Effector memory CD8-positive, alpha-beta T cell (primary cell): ENCODE data around the gene TOP2A.

Experiments used
- ATAC-seq: fragments of 150-1000 bp; cut with Tn5 transposase; replicated peaks from 2 replicates; pipeline ENCODE4 v1.10.0; 2021; ENCODE audit warnings: mild to moderate bottlenecking, moderate library complexity
- DNase-seq, 3 experiments: peaks; one replicate each; pipeline ENCODE4 v3.0.0; 2021
- H3K27ac Mint-ChIP-seq, 2 donors: one replicate each; pipeline ENCODE4 v1.8.0; 2022; ENCODE audit warnings: mild to moderate bottlenecking in 2 of 2, mixed read lengths in 2 of 2, moderate library complexity in 2 of 2
- H3K27me3 Mint-ChIP-seq, 2 donors: one replicate each; pipeline ENCODE4 v1.8.0; 2022; ENCODE audit warnings: mixed read lengths in 2 of 2
- H3K36me3 Mint-ChIP-seq: one replicate; pipeline ENCODE4 v1.8.0; 2022; ENCODE audit warnings: mild to moderate bottlenecking, moderate library complexity, mixed read lengths; ENCODE audit not compliant: insufficient read depth
- H3K4me1 Mint-ChIP-seq, 2 donors: one replicate each; pipeline ENCODE4 v1.8.0; 2022; ENCODE audit warnings: low read depth in 2 of 2, mixed read lengths in 2 of 2
- H3K4me3 Mint-ChIP-seq, 2 donors: one replicate each; pipeline ENCODE4 v1.8.0; 2022; ENCODE audit warnings: mild to moderate bottlenecking in 2 of 2, mixed read lengths in 2 of 2, moderate library complexity in 2 of 2
- H3K9me3 Mint-ChIP-seq, 2 donors: one replicate each; pipeline ENCODE4 v1.8.0; 2022; ENCODE audit warnings: mixed read lengths in 2 of 2

The TOP2A gene

DNA sequence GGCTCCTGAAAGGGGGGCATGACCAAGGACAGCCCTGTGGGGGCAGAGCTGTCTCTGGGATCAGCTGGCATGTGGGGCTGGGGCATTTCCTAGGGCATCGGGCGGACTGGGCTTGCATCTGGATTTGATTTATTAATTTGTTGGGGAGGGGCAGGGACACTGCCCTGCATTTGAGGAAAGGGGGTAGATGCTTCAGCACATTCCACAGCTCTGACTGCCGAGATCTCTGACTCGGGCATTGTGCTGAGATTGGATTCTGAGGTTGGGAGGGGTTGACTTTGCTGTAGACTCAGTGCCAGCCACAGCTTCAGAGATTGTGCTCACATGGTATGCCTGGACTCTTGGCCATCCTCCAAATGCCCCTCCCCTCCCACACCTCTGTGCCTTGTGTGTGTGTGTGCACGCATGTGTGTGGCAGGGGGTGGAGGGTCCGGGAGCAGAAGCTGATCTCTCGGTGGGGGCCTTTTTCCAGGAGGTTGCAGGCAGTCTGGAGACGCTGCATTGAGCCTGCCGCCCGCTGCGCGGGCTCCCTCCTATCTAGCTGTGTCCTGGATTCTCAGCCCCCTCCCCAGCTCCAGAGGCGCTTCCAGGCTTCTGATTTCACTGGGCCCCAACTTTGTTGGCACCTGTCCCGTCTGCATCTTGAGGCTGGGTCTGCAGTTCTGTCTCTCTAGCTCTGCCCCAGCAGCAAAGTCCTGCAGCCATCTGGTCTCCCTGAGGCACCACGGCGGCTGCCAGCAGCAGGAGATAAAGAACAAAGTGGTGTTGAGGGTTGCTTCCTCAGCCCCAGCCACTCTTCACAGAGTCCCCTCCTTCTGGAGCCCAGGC, 40.5 kb upstream of the TOP2A start:
- H3K36me3 Mint-ChIP-seq: peaks cover 9% of the 10 kb centered on the region
- ATAC-seq (no peak), DNase-seq (no peak)
- no peaks in the 10 kb centered on the region for H3K27me3 Mint-ChIP-seq
- no peaks in the 10 kb centered on the region for H3K9me3 Mint-ChIP-seq
- H3K27ac Mint-ChIP-seq: no peak overlapping the region
- H3K4me3 Mint-ChIP-seq: no peak overlapping the region
- peaks cover 0 to 2% of the 10 kb centered on the region in 2 donors for H3K4me1 Mint-ChIP-seq

DNA sequence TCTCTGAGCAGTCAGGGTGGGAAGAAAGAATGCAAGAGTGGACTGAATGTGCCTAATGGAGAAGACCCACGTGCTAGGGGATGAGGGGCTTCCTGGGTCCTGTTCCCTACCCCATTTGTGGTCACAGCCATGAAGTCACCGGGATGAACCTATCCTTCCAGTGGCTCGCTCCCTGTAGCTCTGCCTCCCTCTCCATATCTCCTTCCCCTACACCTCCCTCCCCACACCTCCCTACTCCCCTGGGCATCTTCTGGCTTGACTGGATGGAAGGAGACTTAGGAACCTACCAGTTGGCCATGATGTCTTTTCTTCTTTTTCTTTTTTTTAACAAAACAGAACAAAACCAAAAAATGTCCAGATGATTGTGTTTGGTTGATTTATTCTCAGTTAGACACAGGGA, 39.7 kb upstream of the TOP2A start:
- H3K4me3 Mint-ChIP-seq: no peak overlapping the region
- no peaks in the 10 kb centered on the region for H3K9me3 Mint-ChIP-seq
- H3K4me1 Mint-ChIP-seq: peaks cover 0 to 2% of the 10 kb centered on the region in 2 donors
- H3K27ac Mint-ChIP-seq: no peak overlapping the region
- peaks cover 9% of the 10 kb centered on the region for H3K36me3 Mint-ChIP-seq
- no peak for ATAC-seq
- DNase-seq: no peak
- H3K27me3 Mint-ChIP-seq: no peaks in the 10 kb centered on the region

DNA sequence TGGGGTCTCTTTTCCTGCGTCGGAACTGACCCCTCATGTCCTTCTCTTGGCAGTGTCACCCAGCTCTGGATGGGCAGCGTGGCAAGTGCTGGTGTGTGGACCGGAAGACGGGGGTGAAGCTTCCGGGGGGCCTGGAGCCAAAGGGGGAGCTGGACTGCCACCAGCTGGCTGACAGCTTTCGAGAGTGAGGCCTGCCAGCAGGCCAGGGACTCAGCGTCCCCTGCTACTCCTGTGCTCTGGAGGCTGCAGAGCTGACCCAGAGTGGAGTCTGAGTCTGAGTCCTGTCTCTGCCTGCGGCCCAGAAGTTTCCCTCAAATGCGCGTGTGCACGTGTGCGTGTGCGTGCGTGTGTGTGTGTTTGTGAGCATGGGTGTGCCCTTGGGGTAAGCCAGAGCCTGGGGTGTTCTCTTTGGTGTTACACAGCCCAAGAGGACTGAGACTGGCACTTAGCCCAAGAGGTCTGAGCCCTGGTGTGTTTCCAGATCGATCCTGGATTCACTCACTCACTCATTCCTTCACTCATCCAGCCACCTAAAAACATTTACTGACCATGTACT, 38.8 kb upstream of the TOP2A start:
- peaks cover 9% of the 10 kb centered on the region for H3K36me3 Mint-ChIP-seq
- H3K4me3 Mint-ChIP-seq: no peak overlapping the region
- no peaks in the 10 kb centered on the region for H3K27me3 Mint-ChIP-seq
- no peak overlapping the region for H3K27ac Mint-ChIP-seq
- peaks cover 0 to 2% of the 10 kb centered on the region in 2 donors for H3K4me1 Mint-ChIP-seq
- H3K9me3 Mint-ChIP-seq: no peaks in the 10 kb centered on the region
- ATAC-seq (no peak), DNase-seq (no peak)

DNA sequence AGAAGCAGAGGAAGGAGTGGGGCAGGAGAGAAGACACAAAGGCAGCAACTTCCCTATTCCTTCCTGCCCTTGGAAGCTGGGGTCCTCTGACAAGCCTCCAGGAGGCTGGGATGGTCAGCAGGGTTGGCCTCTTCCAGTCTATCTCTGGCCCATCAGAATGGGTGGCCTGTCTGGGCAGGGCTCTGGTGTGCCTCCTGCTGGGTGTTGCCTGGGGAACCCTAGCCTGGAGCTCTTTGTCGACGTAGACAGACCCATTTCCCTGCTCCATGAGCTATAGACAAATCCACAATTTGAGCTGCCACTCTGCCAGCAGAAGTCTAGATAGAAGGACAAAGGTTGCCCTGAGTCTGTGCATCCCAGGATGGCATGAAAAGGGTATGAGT, 36.9 kb upstream of the TOP2A start:
- DNase-seq: no peak
- Mint-ChIP-seq H3K4me3 (no peak overlapping the region), H3K36me3 (peaks cover 12% of the 10 kb centered on the region), H3K4me1 (peaks cover 0 to 2% of the 10 kb centered on the region in 2 donors), H3K27me3 (no peaks in the 10 kb centered on the region), H3K9me3 (no peaks in the 10 kb centered on the region), H3K27ac (no peak overlapping the region)
- ATAC-seq: no peak

DNA sequence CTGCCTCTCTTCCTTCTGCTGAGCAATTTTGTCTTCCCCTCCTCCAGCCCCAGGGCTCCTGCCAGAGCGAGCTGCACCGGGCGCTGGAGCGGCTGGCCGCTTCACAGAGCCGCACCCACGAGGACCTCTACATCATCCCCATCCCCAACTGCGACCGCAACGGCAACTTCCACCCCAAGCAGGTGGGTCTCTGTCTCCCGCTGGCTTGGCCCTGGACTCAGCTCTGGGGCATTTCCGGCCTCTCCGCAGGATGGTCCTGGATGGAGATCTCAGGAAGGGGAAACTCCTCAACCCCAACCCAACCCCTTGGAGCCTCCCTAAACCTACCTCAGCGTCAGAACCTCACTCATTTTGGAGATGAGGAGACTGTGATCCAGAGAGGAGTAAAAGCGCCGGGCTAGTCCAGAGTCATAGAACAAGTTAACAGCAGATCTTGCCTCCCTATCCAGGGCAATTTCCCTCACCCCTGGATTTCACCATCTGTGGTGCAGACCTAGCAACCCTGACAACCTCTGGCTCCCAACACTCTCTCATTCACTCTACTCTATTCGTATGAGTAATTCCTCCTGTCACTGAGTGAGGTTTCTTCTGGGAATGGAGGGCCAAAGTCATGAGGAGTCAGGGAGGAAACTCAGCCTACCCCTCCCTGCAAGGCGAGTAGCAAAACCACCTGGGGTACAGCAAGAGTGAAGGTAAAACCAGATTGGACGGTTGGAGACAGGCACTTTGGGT, 36.4 kb upstream of the TOP2A start:
- H3K9me3 Mint-ChIP-seq: no peaks in the 10 kb centered on the region
- H3K27me3 Mint-ChIP-seq: no peaks in the 10 kb centered on the region
- no peak overlapping the region for H3K27ac Mint-ChIP-seq
- no peak for ATAC-seq
- H3K36me3 Mint-ChIP-seq: peaks cover 12% of the 10 kb centered on the region
- no peak for DNase-seq
- peaks cover 0 to 2% of the 10 kb centered on the region in 2 donors for H3K4me1 Mint-ChIP-seq
- no peak overlapping the region for H3K4me3 Mint-ChIP-seq

DNA sequence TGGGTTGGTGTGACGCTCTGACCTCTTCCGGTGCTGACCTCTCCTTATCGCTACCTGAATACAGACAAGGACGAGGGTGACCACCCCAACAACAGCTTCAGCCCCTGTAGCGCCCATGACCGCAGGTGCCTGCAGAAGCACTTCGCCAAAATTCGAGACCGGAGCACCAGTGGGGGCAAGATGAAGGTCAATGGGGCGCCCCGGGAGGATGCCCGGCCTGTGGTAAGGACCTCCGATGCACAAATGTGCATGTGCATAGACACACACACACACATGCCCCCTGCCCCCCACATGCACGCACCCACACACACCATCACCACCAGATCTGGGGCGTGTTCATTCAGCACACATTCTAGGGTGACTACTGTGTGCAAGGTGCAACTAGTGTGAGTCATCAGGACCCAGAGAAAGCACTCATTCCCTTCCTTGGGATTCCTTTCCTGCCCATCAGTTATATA, 35.3 kb upstream of the TOP2A start:
- no peak overlapping the region for H3K27ac Mint-ChIP-seq
- ATAC-seq: no peak
- H3K27me3 Mint-ChIP-seq: no peaks in the 10 kb centered on the region
- H3K4me1 Mint-ChIP-seq: peaks cover under 1 to 11% of the 10 kb centered on the region in 2 donors
- H3K36me3 Mint-ChIP-seq: peaks cover 12% of the 10 kb centered on the region
- no peak for DNase-seq
- H3K9me3 Mint-ChIP-seq: no peaks in the 10 kb centered on the region
- no peak overlapping the region for H3K4me3 Mint-ChIP-seq

DNA sequence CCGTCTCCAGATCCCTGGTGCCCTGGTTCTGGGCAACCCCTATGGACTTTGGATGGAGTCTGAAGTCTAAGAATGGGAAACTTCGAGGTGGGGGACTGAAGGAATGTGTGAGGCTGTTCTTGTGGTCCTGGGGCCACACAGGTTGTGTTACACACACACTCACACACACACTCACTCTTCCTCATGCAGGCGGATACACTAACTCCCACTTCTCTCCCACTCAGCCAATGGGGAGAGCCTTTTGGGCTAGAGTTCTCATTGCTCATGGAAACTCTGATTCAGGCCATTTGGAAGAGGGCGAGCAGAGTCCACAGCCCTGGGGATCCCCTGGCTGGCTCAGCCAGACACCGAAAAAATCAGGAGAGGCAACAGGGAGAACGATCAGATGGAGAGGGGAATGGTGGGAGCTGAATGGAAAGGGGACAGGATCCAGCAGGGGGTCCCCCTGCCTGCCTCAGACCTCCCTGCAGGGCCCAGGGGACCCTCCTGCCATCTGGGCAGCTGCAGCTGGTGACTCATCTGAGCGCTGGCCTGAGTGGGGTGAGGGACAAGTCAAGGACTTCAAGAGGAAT, 34.6 kb upstream of the TOP2A start:
- H3K4me3 Mint-ChIP-seq: no peak overlapping the region
- DNase-seq (no peak), ATAC-seq (no peak)
- peaks cover 12% of the 10 kb centered on the region for H3K36me3 Mint-ChIP-seq
- no peaks in the 10 kb centered on the region for H3K27me3 Mint-ChIP-seq
- peaks cover 6 to 16% of the 10 kb centered on the region in 2 donors for H3K4me1 Mint-ChIP-seq
- peak overlapping the region in 1 of 2 donors; percentile 72 for H3K27ac Mint-ChIP-seq
- H3K9me3 Mint-ChIP-seq: no peaks in the 10 kb centered on the region

DNA sequence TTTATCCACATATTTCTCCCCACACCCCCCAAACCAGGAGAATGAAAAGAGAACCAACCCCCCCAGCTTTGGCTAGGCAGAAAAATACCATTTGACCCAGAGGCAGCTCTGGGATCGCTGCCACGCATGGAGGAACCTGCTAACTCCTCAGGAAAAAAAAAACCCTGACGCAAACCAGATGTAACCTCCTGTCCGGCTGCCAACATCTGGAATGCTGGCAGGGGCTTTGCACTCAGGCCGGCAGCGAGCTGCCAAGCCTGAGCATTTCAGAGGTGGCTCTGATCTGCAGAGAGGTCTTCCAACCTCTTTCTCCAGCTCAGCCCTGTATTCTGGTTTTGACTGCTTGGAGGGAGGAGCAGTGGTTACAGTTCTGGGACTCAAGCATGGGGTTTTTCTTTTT, 33.7 kb upstream of the TOP2A start:
- no peaks in the 10 kb centered on the region for H3K27me3 Mint-ChIP-seq
- no peak for ATAC-seq
- peaks cover 6 to 16% of the 10 kb centered on the region in 2 donors for H3K4me1 Mint-ChIP-seq
- no peaks in the 10 kb centered on the region for H3K9me3 Mint-ChIP-seq
- H3K4me3 Mint-ChIP-seq: no peak overlapping the region
- peaks cover 12% of the 10 kb centered on the region for H3K36me3 Mint-ChIP-seq
- no peak for DNase-seq
- H3K27ac Mint-ChIP-seq: no peak overlapping the region

DNA sequence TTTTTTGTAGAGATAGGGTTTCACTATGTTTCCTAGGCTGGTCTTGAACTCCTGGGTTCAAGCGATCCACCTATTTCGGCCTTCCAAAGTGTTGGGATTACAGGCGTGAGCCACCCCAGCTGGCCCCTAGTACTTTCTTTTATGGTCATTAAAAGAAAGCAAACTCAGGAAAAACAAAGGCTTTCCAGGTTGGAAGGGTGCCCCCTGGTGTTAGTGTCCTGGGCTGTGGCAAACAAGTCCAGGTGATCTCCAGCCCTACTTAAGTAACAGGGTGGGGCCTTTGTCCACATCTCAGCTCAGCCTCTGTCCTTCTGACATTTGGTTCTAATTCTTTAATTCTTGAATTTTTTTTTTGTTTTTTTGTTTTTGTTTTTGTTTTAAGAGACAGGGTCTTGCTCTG, 32.5 kb upstream of the TOP2A start:
- H3K27me3 Mint-ChIP-seq: no peaks in the 10 kb centered on the region
- peaks cover 11 to 21% of the 10 kb centered on the region in 2 donors for H3K4me1 Mint-ChIP-seq
- H3K9me3 Mint-ChIP-seq: no peaks in the 10 kb centered on the region
- H3K4me3 Mint-ChIP-seq: no peak overlapping the region
- H3K27ac Mint-ChIP-seq: no peak overlapping the region
- ATAC-seq (no peak), DNase-seq (peak in 2 of 3 experiments; percentile 8 to 17)
- peaks cover 13% of the 10 kb centered on the region for H3K36me3 Mint-ChIP-seq

DNA sequence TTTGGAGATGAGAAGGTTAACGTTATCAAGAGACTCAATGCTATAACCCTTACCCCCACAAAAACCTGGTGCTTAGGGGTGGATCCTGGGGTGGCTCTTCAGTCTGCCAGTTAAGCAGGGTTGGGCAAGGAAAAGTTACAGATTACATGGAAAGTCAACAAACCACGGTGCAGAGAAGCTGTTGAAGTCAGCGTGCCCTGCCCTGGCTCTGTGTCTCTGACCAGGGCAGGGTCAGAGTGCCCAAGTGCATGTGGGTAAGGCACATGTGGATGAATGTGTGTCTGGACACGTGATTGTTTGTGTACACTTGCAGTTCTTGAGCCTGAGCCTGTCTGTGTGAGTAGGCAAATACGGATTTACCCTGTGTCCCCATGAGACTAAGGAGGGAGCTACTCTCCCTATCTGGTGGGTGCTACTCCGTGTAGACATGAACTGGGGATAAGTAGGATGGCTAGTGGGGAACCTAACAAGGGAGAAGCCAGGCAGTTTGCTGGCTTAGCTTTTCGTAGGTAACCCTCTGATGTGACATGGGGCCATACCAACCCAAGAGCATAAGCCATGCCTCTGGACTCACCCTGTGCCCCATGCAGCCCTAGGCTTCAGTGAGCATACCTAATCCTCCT, 31.1 kb upstream of the TOP2A start:
- Mint-ChIP-seq H3K4me3 (no peak overlapping the region), H3K36me3 (peaks cover 20% of the 10 kb centered on the region), H3K27ac (no peak overlapping the region), H3K9me3 (no peaks in the 10 kb centered on the region), H3K4me1 (peaks cover 23 to 33% of the 10 kb centered on the region in 2 donors), H3K27me3 (no peaks in the 10 kb centered on the region)
- ATAC-seq (no peak), DNase-seq (no peak)

DNA sequence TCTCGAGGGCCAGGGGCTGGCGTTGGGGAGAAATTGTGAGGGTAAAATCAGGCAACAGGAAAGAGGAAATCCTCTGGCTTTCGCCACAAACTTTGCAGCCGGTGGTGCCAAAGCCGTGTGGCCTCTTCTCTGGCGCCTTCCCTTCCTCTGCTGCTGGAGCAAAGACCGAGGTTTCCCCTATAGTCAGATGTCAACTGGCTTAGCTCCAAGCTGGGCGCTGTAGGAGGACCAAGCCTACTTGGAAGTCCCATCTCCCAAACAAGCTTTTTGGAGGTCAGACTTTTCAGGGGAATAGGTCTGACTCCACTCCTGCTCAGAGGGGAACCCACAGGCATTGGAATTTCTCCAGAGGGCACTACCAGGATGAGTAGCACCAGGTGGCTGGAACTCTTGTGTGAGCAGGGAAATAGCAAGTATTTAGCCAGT, 30.5 kb upstream of the TOP2A start:
- ATAC-seq: no peak
- Mint-ChIP-seq H3K27ac (no peak overlapping the region), H3K27me3 (no peaks in the 10 kb centered on the region), H3K36me3 (peaks cover 19% of the 10 kb centered on the region), H3K4me1 (peaks cover 23 to 32% of the 10 kb centered on the region in 2 donors), H3K9me3 (no peaks in the 10 kb centered on the region), H3K4me3 (peak overlapping the region in 1 of 2 donors; percentile 4)
- DNase-seq: no peak

DNA sequence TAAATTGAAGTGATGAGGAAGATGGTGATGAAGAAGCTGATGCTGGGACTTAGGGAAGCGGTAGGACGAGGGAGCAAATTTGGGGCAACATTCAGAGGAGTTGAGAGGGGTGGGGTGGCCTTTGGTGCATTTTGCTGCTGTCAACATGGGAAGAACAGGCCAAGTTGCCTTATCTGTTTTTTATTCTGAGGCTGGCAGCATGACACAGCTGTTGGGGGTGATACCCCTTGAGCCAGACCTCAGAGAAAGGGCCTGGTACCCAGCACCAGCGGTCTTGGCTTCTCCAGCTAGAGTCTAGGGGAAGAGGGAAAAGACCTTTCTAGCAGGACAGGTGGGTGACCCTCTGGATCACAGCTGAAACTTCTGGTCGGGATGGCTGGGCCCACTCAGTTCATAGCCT, 30.1 kb upstream of the TOP2A start:
- H3K27me3 Mint-ChIP-seq: no peaks in the 10 kb centered on the region
- peaks cover 19% of the 10 kb centered on the region for H3K36me3 Mint-ChIP-seq
- H3K27ac Mint-ChIP-seq: no peak overlapping the region
- H3K4me1 Mint-ChIP-seq: peaks cover 23 to 32% of the 10 kb centered on the region in 2 donors
- no peaks in the 10 kb centered on the region for H3K9me3 Mint-ChIP-seq
- DNase-seq (no peak), ATAC-seq (no peak)
- H3K4me3 Mint-ChIP-seq: peak overlapping the region in 1 of 2 donors; percentile 4

DNA sequence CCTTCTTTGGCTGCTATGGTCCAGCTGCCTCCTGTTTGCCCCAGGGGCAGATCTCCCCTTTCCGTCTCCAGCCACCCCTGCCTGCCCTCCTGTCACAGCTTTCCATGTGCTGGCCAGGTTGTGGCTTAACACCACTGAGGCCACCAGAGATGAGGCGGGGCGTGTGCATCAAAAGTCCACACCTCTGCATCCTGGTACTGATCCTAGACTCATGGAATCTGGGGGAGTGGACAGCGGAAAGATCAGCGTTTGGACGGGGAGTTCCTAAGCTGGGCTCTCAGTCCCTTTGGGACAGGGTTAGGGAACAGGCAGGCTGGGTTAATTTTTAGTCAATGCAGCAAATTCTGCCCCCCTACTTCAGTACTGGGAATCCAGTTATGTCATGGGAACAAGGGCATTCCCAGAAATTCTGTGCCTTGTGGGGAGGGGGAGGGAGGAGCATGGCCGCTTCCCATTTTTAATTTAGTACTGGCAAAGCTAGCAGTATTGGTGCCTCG, 29.5 kb upstream of the TOP2A start:
- Mint-ChIP-seq H3K9me3 (no peaks in the 10 kb centered on the region), H3K4me1 (peaks cover 23 to 36% of the 10 kb centered on the region in 2 donors), H3K27ac (no peak overlapping the region), H3K36me3 (peaks cover 19% of the 10 kb centered on the region), H3K4me3 (no peak overlapping the region), H3K27me3 (no peaks in the 10 kb centered on the region)
- ATAC-seq (no peak), DNase-seq (no peak)
